ENCODE data around the gene IL15. TPM values are rescaled to one million over a fixed set of nuclear protein-coding genes. Genes with fewer than 3 reads are reported as not detected.
"Not testable (repeated sequence)": the region's sequence is repeated elsewhere in the genome, so short reads cannot be mapped to it uniquely, and the experiment has no call there.

IL15 gene
- total and polyA plus RNA-seq, 4 donors, result 0.93 to 2.0 (median 1.5) TPM

- no peaks in the 10 kb centered on the region for H3K9me3 ChIP-seq (ENCODE audit: control insufficient read depth in 4 of 4, low read length in 3 of 4)
- no peak for DNase-seq (ENCODE audit: low spot score)
- no peak overlapping the region for H3K9ac ChIP-seq (ENCODE audit: low read depth in 1 of 2, low read length in 2 of 2)
- no peak overlapping the region for H3K4me3 ChIP-seq (ENCODE audit: low read depth in 1 of 3, low read length in 3 of 3)
- no peaks in the 10 kb centered on the region for H3K36me3 ChIP-seq (ENCODE audit: control insufficient read depth in 4 of 4, insufficient read depth in 3 of 4, low read depth in 1 of 4, low read length in 3 of 4)
- H3K27ac ChIP-seq (ENCODE audit: low read depth in 1 of 2, low read length in 2 of 2), result no peak overlapping the region
- no peaks in the 10 kb centered on the region for H3K4me1 ChIP-seq (ENCODE audit: control insufficient read depth in 4 of 4, insufficient read depth in 4 of 4, low read length in 3 of 4)
- TF ChIP-seq GABPA (IDR thresholded peaks at IDR 0.05 in 1 of 2, conservative IDR thresholded peaks at IDR 0.05 in 1 of 2) (no peak), RXRA (IDR thresholded peaks at IDR 0.05) (no peak), SP1 (IDR thresholded peaks at IDR 0.05) (no peak), FOXA1 (IDR thresholded peaks at IDR 0.05) (no peak)
- H3K27me3 ChIP-seq (ENCODE audit: control insufficient read depth in 4 of 4, insufficient read depth in 4 of 4, low read length in 3 of 4), result no peaks in the 10 kb centered on the region
Observed at GRCh38 chr4:141595531-141595930, 40.9 kb upstream of the IL15 start.

GRCh38 chr4:141599853-141600252 is 36.5 kb upstream of the IL15 start:
- TF ChIP-seq REST (IDR thresholded peaks at IDR 0.05) (no peak), HNF4G (IDR thresholded peaks at IDR 0.05) (no peak), FOXA2 (IDR thresholded peaks at IDR 0.05) (no peak), JUND (IDR thresholded peaks at IDR 0.05) (no peak)
- Histone ChIP-seq H3K27ac (ENCODE audit: low read depth in 1 of 2, low read length in 2 of 2) (no peak overlapping the region), H3K4me3 (ENCODE audit: low read depth in 1 of 3, low read length in 3 of 3) (no peak overlapping the region), H3K4me1 (ENCODE audit: control insufficient read depth in 4 of 4, insufficient read depth in 4 of 4, low read length in 3 of 4) (no peaks in the 10 kb centered on the region), H3K9me3 (ENCODE audit: control insufficient read depth in 4 of 4, low read length in 3 of 4) (no peaks in the 10 kb centered on the region), H3K9ac (ENCODE audit: low read depth in 1 of 2, low read length in 2 of 2) (no peak overlapping the region), H3K27me3 (ENCODE audit: control insufficient read depth in 4 of 4, insufficient read depth in 4 of 4, low read length in 3 of 4) (no peaks in the 10 kb centered on the region), H3K36me3 (ENCODE audit: control insufficient read depth in 4 of 4, insufficient read depth in 3 of 4, low read depth in 1 of 4, low read length in 3 of 4) (no peaks in the 10 kb centered on the region)
- no peak for DNase-seq (ENCODE audit: low spot score)
- 76% methylated on average over 3 of the region's 3 CpGs for WGBS

GRCh38 chr4:141604683-141605082 is 31.7 kb upstream of the IL15 start:
- WGBS, result 77% methylated on average over 11 of the region's 11 CpGs
- H3K27ac ChIP-seq (ENCODE audit: low read depth in 1 of 2, low read length in 2 of 2); H3K36me3 ChIP-seq (ENCODE audit: control insufficient read depth in 4 of 4, insufficient read depth in 3 of 4, low read depth in 1 of 4, low read length in 3 of 4): not testable (repeated sequence)

GRCh38 chr4:141605425-141605856 is 30.9 kb upstream of the IL15 start:
- Histone ChIP-seq H3K9me3 (ENCODE audit: control insufficient read depth in 4 of 4, low read length in 3 of 4) (no peaks in the 10 kb centered on the region), H3K27ac (ENCODE audit: low read depth in 1 of 2, low read length in 2 of 2) (no peak overlapping the region), H3K36me3 (ENCODE audit: control insufficient read depth in 4 of 4, insufficient read depth in 3 of 4, low read depth in 1 of 4, low read length in 3 of 4) (no peaks in the 10 kb centered on the region), H3K9ac (ENCODE audit: low read depth in 1 of 2, low read length in 2 of 2) (no peak overlapping the region), H3K27me3 (ENCODE audit: control insufficient read depth in 4 of 4, insufficient read depth in 4 of 4, low read length in 3 of 4) (no peaks in the 10 kb centered on the region), H3K4me3 (ENCODE audit: low read depth in 1 of 3, low read length in 3 of 3) (no peak overlapping the region), H3K4me1 (ENCODE audit: control insufficient read depth in 4 of 4, insufficient read depth in 4 of 4, low read length in 3 of 4) (no peaks in the 10 kb centered on the region)
- DNase-seq (ENCODE audit: low spot score), result no peak
- WGBS, result 91% methylated on average over 18 of the region's 18 CpGs
- TF ChIP-seq RXRA (IDR thresholded peaks at IDR 0.05) (no peak), ZBTB33 (IDR thresholded peaks at IDR 0.05) (no peak), TAF1 (conservative IDR thresholded peaks at IDR 0.05) (no peak), RAD21 (IDR thresholded peaks at IDR 0.05) (no peak), ATF3 (IDR thresholded peaks at IDR 0.05) (no peak), SP1 (IDR thresholded peaks at IDR 0.05) (no peak), JUND (IDR thresholded peaks at IDR 0.05) (no peak), GABPA (IDR thresholded peaks at IDR 0.05 in 1 of 2, conservative IDR thresholded peaks at IDR 0.05 in 1 of 2) (no peak), FOXA1 (IDR thresholded peaks at IDR 0.05) (no peak), REST (IDR thresholded peaks at IDR 0.05) (no peak), FOXA2 (IDR thresholded peaks at IDR 0.05) (no peak), EGR1 (IDR thresholded peaks at IDR 0.05; ENCODE audit: low read depth in 2 of 2) (no peak), NR2F2 (IDR thresholded peaks at IDR 0.05) (no peak)

More at GRCh38 chr4:141604683-141605082, 31.7 kb upstream of the IL15 start:
- not testable (repeated sequence) for H3K4me3 ChIP-seq (ENCODE audit: low read depth in 1 of 3, low read length in 3 of 3); H3K4me1 ChIP-seq (ENCODE audit: control insufficient read depth in 4 of 4, insufficient read depth in 4 of 4, low read length in 3 of 4); H3K27me3 ChIP-seq (ENCODE audit: control insufficient read depth in 4 of 4, insufficient read depth in 4 of 4, low read length in 3 of 4); DNase-seq (ENCODE audit: low spot score); H3K9me3 ChIP-seq (ENCODE audit: control insufficient read depth in 4 of 4, low read length in 3 of 4); H3K9ac ChIP-seq (ENCODE audit: low read depth in 1 of 2, low read length in 2 of 2)
